SK-N-SH treated with all-trans-retinoic acid at 6 μM for 48 hours (cell line): ENCODE results near the gene TSHZ3.

Experiments used
- ARNTL ChIP-seq: fragments of 450-650 bp; formaldehyde crosslinking; IDR thresholded peaks from 2 replicates; pipeline ENCODE4 v1.5.0; 2020; ENCODE audit warnings: low read depth, mild to moderate bottlenecking, moderate library complexity, borderline replicate concordance
- CREB5 ChIP-seq: fragments of 250-450 bp; sonication (Bioruptor Pico); IDR thresholded peaks from 2 replicates; pipeline ENCODE4 v1.5.1; 2020; ENCODE audit warnings: low read depth, mild to moderate bottlenecking, moderate library complexity
- OSR1 ChIP-seq: fragments of 250-450 bp; sonication (Bioruptor Pico); IDR thresholded peaks from 2 replicates; pipeline ENCODE4 v1.8.0; 2022; ENCODE audit warnings: moderate library complexity, mild to moderate bottlenecking, inconsistent platforms
- PATZ1 ChIP-seq: fragments of 250-450 bp; sonication (Bioruptor Pico); IDR thresholded peaks from 2 replicates; pipeline ENCODE4 v1.8.0; 2020; ENCODE audit warnings: mild to moderate bottlenecking, moderate library complexity, borderline replicate concordance
- POU6F1 ChIP-seq: fragments of 250-450 bp; sonication (Bioruptor Pico); IDR thresholded peaks from 2 replicates; pipeline ENCODE4 v1.8.0; 2021; ENCODE audit warnings: low read depth, mild to moderate bottlenecking, moderate library complexity, borderline replicate concordance
- PPARA ChIP-seq: fragments of 250-450 bp; sonication (Bioruptor Pico); IDR thresholded peaks from 2 replicates; pipeline ENCODE4 v1.5.0; 2020; ENCODE audit warnings: mild to moderate bottlenecking, borderline replicate concordance
- SNAI2 ChIP-seq: fragments of 250-450 bp; sonication (Bioruptor Pico); IDR thresholded peaks from 2 replicates; pipeline ENCODE4 v1.5.0; 2020; ENCODE audit warnings: mild to moderate bottlenecking, moderate library complexity
- ZC3H10 ChIP-seq: fragments of 250-450 bp; sonication (Bioruptor Pico); IDR thresholded peaks from 2 replicates; pipeline ENCODE4 v1.5.1; 2021; ENCODE audit warnings: mild to moderate bottlenecking, moderate library complexity
- ZFP30 ChIP-seq: fragments of 450-650 bp; formaldehyde crosslinking; IDR thresholded peaks from 2 replicates; pipeline ENCODE4 v1.5.0; 2022; ENCODE audit warnings: mild to moderate bottlenecking, moderate library complexity
- ZNF565 ChIP-seq: fragments of 450-650 bp; formaldehyde crosslinking; conservative IDR thresholded peaks from 2 replicates; pipeline ENCODE4 v1.5.0; 2020; ENCODE audit warnings: low read depth, mild to moderate bottlenecking, moderate library complexity

- TF ChIP-seq ZC3H10 (CRISPR knock-in tag) (no peak), ZFP30 (CRISPR knock-in tag) (no peak), OSR1 (CRISPR knock-in tag) (no peak), ZNF565 (CRISPR knock-in tag) (no peak), ARNTL (CRISPR knock-in tag) (no peak), SNAI2 (CRISPR knock-in tag) (no peak), CREB5 (CRISPR knock-in tag) (no peak), PATZ1 (no peak), PPARA (CRISPR knock-in tag) (no peak), POU6F1 (no peak)
These were observed 88.1 kb downstream of the TSHZ3 start for GRCh38 chr19:31261019-31261602.
